GM20000 (cell line): ENCODE results near the gene PDGFA.

Experiments used
- DNase-seq: peaks from one replicate; pipeline ENCODE4 v3.0.0; 2012; ENCODE audit warnings: low spot score
- TF ChIP-seq, protein P1 (sequence below): IDR thresholded peaks from 2 replicates; pipeline ENCODE4 v1.5.1; 2012; ENCODE audit warnings: mild to moderate bottlenecking, control low read depth; ENCODE audit errors: extremely low read depth, missing control alignments

Gene PDGFA

DNA sequence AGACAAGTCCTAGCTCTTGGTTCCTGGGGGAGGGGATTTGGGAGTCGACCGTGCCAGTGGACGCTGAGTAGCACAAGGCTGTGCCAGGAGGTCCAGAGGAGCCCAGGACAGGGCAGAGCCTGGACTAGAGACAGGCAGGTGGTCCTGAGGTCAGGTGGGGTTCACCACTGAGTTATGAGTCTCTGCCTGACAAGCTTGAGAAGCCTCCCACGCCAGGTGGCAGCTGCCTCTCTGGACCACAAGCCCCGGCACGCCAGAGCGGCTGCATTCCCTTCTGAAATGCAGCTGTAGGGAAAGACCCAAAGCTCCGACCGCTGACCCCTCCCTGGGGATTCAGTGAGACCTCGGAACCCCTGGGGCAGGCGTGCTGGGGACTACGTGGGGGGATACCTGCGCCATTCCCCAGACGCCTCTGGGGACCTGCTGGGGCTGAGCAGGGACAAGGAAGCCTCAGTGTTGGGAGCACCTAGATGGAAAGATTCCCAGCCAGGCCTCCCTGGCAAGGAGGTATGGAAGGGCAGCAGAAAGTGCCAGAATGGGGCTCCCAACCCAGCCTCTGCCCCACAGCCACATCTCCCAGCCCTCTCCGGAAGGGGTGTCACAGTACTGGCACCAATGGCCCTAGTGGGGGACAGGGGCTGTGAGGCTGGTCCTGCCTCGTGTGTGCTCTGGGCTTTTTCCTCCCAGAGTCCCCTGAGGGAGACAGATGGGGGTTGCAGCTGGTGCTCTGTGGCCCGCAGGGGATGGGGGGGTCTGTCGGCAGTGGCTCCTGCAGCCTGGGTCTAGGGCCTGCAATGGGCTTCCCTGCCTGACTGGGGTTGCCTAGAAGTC is 29.0 kb downstream of the PDGFA start:
- TF ChIP-seq, protein P1, sequence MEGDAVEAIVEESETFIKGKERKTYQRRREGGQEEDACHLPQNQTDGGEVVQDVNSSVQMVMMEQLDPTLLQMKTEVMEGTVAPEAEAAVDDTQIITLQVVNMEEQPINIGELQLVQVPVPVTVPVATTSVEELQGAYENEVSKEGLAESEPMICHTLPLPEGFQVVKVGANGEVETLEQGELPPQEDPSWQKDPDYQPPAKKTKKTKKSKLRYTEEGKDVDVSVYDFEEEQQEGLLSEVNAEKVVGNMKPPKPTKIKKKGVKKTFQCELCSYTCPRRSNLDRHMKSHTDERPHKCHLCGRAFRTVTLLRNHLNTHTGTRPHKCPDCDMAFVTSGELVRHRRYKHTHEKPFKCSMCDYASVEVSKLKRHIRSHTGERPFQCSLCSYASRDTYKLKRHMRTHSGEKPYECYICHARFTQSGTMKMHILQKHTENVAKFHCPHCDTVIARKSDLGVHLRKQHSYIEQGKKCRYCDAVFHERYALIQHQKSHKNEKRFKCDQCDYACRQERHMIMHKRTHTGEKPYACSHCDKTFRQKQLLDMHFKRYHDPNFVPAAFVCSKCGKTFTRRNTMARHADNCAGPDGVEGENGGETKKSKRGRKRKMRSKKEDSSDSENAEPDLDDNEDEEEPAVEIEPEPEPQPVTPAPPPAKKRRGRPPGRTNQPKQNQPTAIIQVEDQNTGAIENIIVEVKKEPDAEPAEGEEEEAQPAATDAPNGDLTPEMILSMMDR, result no peak
- DNase-seq, result no peak

DNA sequence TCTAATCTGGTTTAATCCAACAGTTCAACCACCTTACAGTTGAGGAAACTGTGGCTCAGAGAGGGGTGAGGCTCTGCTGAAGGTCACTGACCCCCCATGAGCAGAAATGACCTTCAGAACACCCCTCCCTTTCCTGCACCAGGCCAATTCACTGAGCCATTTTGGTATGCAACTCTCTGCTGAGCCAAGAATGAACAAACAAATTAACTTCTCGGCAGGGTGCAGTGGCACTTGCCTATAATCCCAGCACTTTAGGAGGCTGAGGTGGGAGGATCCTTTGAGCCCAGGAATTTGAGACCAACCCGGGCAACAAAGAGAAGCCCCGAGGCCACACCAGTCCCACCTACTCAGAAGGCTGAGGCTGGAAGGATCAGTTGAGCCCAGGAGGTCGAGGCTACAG is 29.8 kb downstream of the PDGFA start:
- no peak for DNase-seq
- TF ChIP-seq, protein P1, result no peak

DNA sequence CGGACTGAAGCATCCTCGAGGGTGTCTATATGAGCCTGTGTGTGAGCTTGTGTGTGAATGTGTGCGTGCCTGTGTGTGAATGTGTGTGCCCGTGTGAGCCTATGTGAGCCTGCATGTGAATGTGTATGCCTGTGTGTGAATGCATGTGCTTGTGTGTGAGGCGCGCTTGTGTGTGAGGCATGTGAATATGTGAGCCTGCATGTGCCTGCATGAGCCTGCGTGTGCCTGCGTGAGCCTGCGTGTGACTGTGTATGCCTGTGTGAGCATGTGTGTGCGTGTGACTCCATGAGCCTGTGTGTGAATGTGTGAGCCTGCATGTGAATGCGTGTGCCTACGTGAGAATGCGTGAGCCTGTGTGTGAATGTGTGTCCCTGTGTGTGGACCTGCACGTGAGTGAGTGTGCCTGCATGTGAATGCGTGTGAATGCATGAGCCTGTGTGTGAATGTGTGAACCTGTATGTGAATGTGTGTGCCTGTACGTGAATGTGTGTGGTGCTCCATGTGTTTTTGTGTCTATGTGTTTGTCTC is 33.4 kb downstream of the PDGFA start:
- TF ChIP-seq, protein P1, result no peak
- DNase-seq, result no peak

DNA sequence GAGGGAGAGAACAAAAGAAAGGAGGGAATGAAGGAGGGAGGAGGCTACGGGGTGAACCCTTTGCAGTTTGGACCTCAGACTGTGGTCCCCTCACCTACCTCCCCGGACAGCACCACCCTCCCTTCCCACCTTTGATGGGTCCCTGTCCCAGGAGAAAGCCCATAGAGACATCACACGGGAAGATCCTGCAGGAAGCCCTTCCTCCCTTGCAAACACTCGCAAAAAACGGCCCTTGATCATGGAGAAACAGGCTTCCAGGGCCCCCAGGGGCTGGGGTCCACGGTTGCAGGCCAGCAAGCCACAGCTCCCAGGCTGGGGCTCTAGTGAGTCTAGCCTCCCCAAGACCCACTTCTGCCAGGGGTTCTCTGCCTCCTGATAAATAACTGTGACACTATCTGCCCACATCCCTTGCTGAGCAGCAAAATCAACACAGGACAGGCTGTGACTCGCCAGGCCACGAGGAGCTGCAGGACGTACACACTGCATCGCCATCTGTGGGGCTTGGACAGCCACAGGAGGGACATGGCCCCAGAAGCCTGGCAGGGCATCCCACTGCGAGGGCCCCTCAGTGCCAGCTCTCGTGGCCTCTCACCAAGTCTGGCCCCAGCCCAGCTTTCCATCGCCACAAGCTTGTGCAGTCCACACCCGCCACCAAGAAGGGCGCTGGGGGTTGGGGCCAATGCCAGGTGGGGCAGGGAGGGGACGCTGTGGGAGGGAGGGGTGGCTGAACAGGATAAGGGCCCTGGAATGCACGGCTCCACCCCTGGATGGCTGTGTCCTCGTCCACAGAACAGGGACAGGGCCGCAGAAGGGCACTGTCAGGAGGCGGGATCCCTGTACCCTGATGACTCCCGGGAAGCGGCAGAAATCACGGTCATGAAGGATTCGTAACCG is 34.2 kb downstream of the PDGFA start:
- TF ChIP-seq, protein P1, result no peak
- DNase-seq, result no peak

DNA sequence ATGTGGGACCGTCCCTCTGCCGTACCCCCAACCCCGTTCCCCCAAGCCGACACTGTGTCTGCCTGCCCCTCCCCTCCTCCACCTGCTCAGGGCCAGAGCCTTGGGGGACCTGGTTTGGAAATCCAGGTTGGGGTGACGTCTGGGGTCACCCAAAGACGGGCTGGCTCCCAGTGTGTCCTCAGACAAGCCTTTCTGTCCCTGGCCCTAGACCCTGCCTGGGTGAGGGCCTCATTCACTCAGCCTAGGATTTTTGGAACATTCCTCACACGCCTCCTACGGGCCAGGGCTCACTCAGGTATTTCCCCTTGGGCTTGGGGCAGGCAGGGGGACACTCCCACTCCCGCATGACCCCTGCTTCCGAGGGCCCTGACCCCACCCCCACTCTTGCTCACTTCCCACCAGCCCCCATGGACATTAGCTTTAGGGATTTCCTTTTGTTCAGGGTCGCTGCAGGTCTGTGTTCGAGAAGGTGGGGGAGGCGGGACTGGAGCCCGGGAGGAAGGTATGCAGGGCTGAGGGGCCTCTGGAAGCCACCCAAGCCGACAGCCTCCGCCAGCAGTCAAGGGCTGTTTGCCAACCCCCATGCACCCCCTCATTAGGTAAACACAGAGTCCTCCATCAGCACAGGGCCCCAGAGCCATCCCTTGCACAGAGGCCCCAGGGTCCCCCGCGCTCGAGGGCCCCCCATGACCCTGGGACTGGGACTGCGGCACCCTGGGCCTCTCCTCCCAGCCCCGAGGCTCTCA is 35.1 kb downstream of the PDGFA start:
- DNase-seq, result no peak
- TF ChIP-seq, protein P1, result no peak

DNA sequence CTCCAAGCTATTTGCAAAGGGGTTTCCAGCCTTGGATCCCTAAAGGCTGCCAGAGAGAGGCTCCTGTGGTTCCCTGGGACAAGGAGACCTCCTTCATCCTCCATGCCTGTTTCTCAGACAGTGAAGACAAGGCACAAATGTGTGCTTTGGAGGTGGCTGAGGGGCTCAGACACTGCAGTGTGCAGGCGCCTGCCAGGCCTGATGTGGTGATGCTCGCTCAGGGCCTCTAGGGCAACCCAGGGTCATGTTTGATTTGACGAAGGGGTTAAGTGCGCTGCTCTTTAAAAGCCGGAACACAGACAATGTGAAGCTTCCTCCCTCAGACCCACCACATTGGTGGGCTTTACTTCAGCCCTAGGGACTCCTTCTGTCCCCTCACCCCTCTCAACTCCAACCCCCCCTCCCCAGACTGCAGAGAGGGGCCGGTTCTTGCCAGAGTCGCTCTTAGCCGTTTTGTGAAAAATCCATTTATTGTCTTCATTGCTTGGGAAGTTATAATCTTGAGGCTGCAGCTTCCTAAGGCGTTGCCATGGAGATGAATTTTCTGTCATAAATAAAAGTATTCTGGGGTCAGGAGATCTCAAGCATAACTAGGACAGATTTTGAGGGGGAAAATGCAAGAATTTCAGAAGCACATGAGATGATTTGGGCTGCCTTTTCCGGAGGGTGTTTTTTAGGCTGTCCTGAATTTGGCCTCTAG is 35.8 kb downstream of the PDGFA start:
- TF ChIP-seq, protein P1, result no peak

More for the DNA sequence above, 35.8 kb downstream of the PDGFA start:
- no peak for DNase-seq
